SW480 (cell line): ENCODE results near the gene RING1.

Source experiments
- DNase-seq: peaks from one replicate; pipeline ENCODE4 v3.0.0-alpha.2; 2016; ENCODE audit warnings: low spot score

The RING1 gene

DNA sequence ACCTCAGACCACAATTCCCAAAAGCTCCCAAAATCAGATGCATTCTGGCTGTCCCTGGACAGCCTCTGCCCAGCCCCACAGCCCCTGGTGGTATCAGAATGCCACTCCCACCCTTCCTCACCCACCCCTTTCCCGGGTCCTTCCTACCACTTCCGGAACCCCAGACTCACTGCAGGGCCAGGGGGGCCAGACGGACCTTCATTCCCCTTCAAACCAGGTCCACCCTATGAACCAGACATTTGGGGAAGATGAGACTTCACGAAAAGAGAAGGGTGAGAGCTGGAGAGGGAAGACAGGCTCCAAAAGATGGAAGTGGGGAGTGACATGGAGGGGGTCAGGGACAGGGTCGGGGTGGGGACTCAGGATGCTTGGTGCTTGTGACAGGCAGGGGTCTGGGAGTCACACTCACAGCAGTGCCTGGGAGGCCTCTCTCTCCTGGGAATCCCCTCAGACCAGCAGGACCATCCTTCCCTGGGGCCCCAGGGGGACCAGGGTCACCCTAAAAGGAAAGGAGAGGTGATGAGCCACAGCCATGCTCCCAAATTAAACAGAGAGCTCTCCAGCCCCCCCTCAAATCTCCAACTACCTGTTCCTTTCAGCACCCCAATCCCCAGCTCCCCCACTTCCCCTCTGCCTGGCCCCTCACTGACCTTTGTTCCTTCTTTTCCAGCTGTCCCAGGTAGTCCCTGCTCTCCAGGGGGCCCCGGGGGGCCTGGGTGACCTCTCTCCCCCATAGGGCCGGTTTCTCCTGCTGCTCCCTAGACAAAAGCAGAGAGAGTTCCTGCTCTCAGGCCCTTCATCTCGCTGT is 36.2 kb upstream of the RING1 start:
- DNase-seq: no peak

DNA sequence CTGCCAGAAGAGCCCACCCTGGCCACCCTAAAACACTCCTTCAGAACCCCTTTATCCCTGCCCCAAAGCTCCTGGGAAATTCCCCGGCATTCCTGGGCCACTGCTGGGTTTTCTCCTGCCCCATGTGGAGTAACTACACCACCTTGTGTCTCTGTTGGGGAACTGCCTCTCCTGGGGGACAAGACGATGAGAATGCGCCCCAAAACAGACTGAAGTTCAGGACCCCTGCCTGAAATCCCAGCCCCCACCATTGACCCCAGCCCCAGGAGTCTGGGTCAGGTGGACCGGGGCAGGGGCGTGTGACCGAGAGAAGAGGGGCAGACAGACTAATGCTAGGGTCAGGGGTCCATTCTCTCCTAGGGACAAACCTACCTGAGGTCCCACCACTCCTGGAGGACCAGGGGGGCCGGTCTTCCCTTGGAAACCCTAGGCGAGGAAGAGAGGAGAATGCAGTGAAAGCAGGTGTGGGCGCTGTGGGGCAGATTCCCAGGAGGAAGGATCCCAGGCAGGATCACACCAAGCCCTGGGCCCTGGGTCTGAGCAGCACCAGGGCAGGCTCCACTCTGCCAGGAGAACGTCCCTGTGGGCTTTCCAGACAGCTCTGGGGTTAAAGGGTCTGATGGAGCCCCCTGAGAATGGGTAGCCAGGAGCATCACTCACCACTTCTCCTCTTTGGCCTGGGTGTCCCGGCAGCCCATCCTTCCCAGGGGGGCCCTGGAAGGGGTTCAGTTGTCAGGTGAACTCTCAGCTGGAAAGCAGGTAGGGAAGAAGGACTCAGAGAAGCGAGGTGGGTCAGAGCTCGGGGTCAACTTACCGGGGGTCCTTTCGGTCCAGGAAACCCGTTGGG is 35.4 kb upstream of the RING1 start:
- DNase-seq: peak; percentile 23

- DNase-seq: no peak
These were observed 34.6 kb upstream of the RING1 start for GRCh38 chr6:33173535-33174180.

DNA sequence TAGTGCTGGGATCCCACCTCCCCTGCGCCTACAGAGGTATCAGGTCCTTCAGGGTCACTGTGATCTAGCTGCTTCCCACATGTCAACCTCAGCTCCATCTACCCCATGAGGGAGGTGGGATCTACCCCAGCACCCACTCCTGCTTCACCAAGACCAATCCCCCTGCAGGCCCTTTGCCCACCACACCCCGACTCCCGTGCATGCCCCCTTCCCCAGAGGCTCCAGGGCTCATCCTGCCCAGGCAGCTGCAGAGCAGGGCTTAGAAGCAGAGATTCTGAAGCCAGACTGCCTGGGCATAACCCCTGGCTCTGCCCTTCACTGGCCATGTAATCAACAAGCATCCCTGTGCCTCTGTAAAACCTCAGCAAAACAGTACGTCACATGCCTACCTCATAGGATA is 33.5 kb upstream of the RING1 start:
- DNase-seq: no peak

DNA sequence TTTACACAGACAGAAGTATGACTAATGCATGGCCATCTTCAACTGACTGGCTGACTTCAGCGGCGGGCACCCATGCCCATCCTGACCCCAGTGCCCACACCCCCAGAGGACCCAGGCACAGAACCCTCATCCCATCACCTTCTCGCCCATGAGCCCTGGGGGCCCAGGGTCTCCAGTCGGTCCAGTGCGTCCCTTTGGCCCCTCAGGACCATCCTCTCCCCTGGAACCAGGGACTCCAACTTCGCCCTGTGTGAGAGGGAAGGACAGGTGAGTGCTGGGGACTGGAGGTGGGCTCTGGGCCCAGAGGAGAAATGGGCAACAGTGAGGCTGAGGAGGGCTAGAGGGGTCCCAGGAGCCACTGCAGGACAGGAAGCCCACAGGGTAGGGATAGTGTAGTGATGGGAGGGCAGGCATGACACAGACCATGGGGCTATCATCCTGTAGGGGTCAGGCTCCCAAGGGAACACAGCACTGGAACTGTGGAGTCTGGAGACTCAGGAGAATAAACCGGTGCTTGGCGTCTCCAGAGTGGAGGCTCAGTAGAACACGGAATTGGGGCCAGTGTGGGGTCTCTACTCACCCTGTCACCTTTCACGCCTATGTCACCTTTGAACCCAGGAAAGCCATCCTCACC is 32.7 kb upstream of the RING1 start:
- no peak for DNase-seq

DNA sequence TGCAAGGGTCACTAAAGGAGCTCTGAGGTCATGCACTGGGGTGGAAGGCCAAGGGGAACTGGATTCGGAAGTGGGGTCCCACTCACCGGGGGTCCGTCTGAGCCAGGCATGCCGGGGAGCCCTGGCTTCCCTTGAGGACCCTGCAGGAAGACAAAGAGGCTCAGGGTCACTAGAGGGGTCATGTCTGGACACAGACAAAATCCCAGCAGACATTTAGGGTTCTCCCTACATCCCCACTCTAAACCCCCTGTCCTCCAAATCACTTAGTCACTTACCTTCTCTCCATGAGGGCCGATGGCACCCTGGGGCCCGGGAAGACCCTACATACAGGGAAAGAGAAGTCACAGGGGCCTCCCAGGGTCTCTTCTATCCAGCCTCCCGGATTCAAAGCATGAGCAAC is 31.4 kb upstream of the RING1 start:
- no peak for DNase-seq

GRCh38 chr6:33177552-33178446 is 30.5 kb upstream of the RING1 start:
- no peak for DNase-seq

DNA sequence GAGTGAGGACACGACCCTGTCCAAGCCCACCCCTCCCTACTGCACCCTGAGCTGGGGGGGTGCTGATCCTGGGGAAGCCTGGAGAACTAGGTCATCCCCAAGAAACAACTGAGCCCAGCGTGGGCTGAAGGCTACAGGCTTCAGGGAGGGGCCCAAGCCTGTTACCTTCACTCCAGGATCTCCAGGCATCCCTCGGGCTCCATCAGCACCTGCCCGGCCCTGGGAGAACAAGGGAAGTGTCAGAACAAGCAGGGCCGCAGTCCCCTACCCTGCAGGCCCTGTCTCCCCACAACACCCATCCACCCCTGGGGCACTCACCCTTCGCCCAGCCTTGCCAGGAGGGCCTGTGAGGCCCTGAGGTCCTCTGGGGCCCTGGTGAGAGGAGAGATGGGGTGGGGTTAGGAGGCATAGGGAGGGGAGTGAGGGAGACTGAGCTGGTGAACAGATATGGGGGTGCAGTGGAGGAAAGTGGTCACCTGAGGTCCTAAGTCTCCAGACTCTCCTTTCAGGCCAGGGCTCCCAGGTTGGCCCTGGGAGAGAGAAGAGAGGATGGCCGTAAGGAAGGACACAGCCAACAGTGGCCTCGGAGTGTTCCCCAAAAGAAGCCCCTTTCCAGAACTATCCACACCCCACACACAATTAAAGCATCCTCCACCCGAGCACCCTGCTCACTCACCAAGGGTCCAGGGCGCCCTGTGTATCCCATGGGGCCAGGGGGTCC is 29.4 kb upstream of the RING1 start:
- DNase-seq: no peak

DNA sequence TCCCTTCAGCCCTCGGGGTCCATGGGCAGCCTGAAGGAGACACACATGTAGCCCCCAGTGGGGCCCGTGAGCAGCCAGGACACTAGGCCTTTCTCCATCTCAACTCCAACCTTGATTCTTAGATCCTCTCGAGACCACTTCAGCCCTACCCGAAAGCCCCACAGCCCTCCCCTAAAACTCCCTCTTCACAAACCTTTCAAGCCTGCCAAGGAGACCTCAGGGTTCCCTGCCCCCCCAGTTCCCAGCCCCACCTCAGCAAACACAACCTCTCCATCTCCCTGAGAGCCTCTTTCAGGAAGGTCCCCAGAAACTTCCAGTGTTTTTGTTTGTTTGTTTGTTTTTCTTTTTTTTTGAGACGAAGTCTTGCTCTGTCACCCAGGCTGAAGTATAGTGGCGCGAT is 27.2 kb upstream of the RING1 start:
- DNase-seq: no peak

DNA sequence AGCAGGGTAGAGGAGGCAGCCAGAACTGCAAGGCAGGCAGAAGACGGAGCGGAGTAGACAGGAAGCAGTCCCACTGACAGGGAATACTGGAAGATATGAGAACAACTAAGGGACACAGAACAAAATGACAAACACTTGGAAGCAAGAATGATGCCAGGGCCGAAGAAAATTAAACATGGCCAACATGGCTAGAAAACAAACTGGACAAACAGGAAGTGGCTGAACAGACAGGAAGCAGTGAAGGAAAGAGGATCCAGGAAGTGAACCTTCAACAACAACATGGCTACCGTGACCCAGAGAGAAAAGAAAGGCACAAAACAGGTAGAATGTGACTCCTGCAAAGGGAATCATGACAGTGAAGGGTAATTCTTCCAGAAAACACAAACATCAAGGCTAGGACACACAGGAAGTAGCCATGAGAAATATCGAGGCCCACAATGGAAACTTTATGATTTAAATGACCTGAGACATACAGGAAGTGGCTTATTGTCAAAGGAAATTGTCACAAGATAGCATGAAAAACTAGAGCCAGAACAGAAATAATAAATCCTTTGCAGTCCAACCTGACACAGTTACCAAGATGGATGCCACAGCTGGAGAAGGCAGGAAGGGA is 25.1 kb upstream of the RING1 start:
- no peak for DNase-seq

- DNase-seq: no peak
These were observed 23.1 kb upstream of the RING1 start for GRCh38 chr6:33185190-33185589.

DNA sequence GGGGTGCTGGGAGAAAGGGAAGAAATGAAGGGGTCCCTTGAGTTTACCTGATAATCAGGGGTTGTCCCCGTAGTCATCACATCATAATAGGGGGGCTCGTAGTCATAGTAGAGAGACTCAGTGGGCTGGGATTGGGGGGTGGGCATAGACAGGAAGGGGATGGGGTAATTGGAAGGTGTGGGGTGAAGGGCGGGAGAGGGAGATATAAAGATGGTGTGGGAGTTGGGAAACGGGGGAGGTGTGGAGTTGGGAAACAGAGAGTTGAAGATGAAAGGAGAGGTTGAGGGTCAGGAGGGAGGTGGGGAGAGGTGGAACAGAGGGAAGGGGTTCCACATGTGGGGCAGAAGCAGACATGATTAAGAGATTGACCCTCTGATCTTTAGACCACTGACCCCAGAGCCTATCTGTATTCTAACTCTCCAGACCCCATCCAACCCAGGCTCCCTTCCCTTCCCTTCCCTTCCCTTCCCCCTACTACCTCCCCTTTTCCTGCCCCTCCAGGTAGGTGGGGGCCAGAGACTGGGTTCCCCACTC is 22.6 kb upstream of the RING1 start:
- no peak for DNase-seq

GRCh38 chr6:33187809-33188208 is 20.5 kb upstream of the RING1 start:
- DNase-seq: no peak

GRCh38 chr6:33189164-33189563 is 19.1 kb upstream of the RING1 start:
- no peak for DNase-seq

DNA sequence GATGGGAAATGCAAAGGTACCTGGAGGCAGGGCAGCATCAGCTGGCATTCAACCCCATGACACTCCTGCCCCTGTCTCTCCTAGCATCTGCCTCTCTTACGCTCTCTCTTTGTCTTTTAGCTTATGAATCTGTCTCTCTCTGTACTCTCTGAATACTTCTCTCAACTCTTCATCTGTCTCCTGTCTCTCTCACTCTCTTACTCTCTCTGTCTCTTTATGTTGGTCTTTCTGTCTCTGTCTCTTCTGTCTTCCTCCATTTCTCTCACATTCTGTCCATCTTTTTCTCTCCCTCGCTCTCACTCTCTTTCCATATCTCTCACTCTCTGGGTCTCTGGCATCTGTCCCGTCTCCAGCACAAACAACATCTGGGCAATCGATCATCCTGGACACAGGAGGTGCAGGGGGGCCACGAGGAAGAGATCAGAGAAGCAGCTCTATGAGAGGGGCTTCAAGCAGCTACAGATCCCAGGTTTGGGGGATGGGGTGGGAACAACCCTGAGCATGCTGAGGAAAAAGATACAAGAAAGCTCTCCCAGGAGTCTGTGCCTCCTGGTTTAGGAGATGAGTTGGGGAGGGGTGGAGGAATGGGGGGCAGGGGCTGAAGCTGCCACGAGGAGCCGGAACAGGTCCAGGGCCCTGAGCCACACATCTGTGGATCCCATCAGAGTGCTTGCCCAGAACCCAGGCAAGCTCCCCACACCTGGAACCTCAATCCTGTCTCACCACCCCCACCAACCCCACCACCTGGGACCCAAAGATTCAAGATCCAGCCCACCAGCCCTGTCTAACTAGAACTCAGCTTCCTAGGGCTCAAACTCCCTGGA is 18.5 kb upstream of the RING1 start:
- no peak for DNase-seq

GRCh38 chr6:33190504-33191107 is 17.7 kb upstream of the RING1 start:
- DNase-seq: no peak

DNA sequence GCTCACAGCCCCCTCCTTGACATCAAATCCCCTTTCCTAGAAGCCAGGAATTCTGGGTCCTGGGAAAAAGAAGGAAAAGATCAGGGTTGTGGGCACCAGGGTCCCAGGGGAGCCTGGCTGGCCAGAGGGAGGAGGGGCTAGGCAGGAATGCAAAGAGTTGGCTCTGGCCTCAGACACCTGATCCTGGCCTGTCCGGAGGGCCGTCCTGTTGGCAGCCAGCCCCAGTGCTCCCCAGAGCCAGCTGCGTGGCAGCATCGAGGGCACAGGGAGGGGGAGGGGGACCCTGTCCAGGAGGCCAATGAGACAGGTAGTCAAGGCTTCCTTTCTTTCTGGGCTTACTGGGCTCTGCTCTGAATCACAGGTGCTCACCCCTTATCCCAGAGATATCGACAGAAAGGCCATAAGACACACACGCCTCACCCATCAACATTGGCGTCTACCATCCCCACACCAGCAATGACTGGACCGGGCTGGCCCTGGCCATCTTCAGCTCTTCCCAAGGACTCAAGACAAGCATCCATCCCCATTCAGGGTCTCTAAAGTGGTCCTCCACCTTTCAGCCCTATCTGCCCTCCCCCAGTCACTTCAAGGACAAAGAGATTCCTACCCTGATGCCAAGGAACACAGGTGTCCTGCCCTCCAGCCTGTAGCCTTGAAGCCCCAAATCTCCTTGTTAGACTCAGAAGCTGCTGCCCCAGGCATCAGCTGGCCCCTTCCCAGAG is 16.8 kb upstream of the RING1 start:
- no peak for DNase-seq

DNA sequence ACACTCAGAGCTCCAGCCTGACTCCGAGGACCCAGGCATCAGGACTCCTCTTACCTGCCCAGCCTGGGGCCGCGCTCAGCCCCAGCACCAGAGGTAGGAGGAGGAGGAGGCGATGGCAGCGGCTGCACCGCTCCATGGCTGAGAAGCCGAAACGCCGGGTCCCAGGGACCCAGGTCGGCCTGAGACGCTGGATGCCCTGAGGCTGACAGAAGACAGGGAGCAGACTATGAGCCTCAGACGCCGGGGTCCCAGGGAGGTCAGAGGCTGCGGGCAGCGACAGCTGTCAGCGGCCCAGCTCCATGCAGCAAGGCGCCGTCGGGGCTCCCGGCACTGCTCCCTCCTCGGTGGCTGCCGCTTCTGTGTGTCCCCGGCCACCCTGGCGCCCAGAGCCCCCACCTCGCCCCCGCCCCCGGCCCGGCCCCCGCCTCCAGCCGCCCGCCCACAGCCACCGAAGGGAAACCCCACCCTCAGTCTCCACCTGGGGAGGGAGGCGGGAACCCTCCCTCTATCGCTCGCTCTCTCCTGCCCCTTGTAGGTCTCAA is 16.1 kb upstream of the RING1 start, which contains the start of gene COL11A2:
COL11A2 (minus strand) TSS at position 363 of the 542 bp plus-strand sequence; CDS start at position 136, 227 bp downstream.
- no peak for DNase-seq
